Body of pancreas (tissue), 4 donors: ENCODE measurements around the gene ITPKC. TPM values are rescaled to one million over a fixed set of nuclear protein-coding genes. Genes with fewer than 3 reads are reported as not detected.
A peak's percentile ranks its signal among the peaks of the same experiment; 100 is the strongest.

Source experiments
- ATAC-seq: fragments of 150-250 bp; one replicate; pipeline ENCODE4 v1.9.1; 2016
- DNase-seq, 4 donors: peaks; one replicate each; pipeline ENCODE4 v3.0.0-alpha.2; 2019
- H3K27ac ChIP-seq, 4 donors: fragments of 200-600 bp; sonication (generic); 1 replicate in 3 of 4; 2 replicates in 1 of 4; pipeline versions ENCODE4 v1.5.1 to v1.6.1; 2016 to 2019; ENCODE audit warnings: mild to moderate bottlenecking in 1 of 4, mixed read lengths in 1 of 4, moderate library complexity in 1 of 4
- H3K27me3 ChIP-seq, 2 donors: fragments of 200-600 bp; sonication (generic); one replicate each; pipeline ENCODE4 v1.6.0; 2016; ENCODE audit warnings: mild to moderate bottlenecking in 1 of 2
- H3K36me3 ChIP-seq, 2 donors: fragments of 200-600 bp; sonication (generic); replicated peaks in 1 of 2; 2 replicates each; pipeline ENCODE4 v1.5.1; 2016; ENCODE audit warnings: low read depth in 2 of 2; ENCODE audit not compliant: insufficient read depth in 1 of 2
- H3K4me1 ChIP-seq: fragments of 200-600 bp; sonication (generic); one replicate; pipeline ENCODE4 v1.6.0; 2016
- H3K4me3 ChIP-seq, 2 donors: fragments of 200-600 bp; sonication (generic); 1 replicate in 1 of 2; 2 replicates in 1 of 2; pipeline ENCODE4 v1.5.1; 2016 to 2019
- H3K9me3 ChIP-seq, 3 donors: fragments of 200-600 bp; sonication (generic); 1 replicate in 2 of 3; 2 replicates in 1 of 3; pipeline ENCODE4 v1.5.1; 2016
- CTCF ChIP-seq, 7 experiments: fragments of 450-650 bp in 4 of 7; fragments of 200-600 bp in 3 of 7; sonication (generic) in 3 of 7; IDR thresholded peaks; one replicate each; pipeline ENCODE4 v1.5.1; 2016 to 2019; ENCODE audit warnings: antibody characterized with exemption in 7 of 7
- POLR2A ChIP-seq, 3 donors: fragments of 450-650 bp; IDR thresholded peaks; one replicate each; pipeline ENCODE4 v1.6.1; 2016; ENCODE audit warnings: antibody characterized with exemption in 3 of 3, mild to moderate bottlenecking in 2 of 3
- WGBS, 2 donors: methylation state at CpG; one replicate each; pipeline ENCODE4 v1.1.5; 2017; 5-methylcytosine and 5-hydroxymethylcytosine counted together
- intact Hi-C: fragments of 100-400 bp; cut with DNase I; formaldehyde crosslinking; loops from one replicate; pipeline ENCODE4 v1.15.1; 2023
- total RNA-seq, 2 donors: library from RNA; depleted of rRNA; stranded (reverse); fragments of >200 nt; gene quantifications; one replicate each; pipeline ENCODE4 v1.1.0, GENCODE V29; 2016

The ITPKC gene
- total RNA-seq, 2 donors from 2014 or later: 14.0 to 27.7 TPM

DNA sequence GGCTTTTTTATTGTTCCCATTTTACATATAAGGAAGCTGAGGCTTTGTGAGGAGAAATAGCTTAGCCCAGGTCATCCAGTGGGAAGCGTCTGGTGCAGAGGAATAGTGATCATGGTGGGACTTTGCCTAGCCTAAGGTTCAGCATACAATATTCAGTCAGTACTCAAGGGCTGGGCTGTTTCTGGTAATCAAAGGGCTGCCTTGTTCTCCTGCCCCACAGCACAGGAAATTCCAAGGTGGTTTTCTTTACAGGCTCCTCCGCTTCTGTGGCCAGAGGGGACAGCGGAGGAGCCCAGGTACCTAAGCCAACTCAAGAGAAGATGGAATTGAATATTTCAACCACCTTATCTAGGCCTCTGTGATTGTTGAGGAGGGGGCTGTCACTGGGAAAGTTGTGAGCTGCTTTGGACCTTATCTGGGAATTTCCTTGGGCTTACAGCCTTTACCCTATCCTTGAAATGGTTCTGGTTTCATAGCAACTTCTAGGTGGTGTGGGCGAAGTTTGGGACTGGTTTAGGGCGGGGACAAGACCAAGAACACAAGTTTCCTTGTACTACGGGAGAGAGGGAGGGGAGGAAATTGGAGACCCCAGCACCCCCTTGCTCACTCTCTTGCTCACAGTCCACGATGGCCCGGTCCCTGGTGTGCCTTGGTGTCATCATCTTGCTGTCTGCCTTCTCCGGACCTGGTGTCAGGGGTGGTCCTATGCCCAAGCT lies 58.2 kb downstream of the ITPKC start, which contains the start of gene MIA:
Gene MIA (plus strand): TSS at position 606 of the 716 bp plus-strand sequence. CDS start 22 bp downstream, at position 628.
- Histone ChIP-seq H3K4me1 (peaks cover 16% of the 10 kb centered on the region), H3K27me3 (no peaks in the 10 kb centered on the region), H3K4me3 (no peak within 1 kb of the TSS), H3K27ac (no peak within 1 kb of the TSS), H3K9me3 (no peaks in the 10 kb centered on the region), H3K36me3 (no peaks in the 10 kb centered on the region)
- DNase-seq (no peak), ATAC-seq (no peak)
- TF ChIP-seq POLR2A (IDR thresholded peaks at IDR 0.05): no peak
- WGBS, 2 donors: 80 to 81% methylated on average over 9 of the region's 9 CpGs
- intact Hi-C loops: no loop called here

DNA sequence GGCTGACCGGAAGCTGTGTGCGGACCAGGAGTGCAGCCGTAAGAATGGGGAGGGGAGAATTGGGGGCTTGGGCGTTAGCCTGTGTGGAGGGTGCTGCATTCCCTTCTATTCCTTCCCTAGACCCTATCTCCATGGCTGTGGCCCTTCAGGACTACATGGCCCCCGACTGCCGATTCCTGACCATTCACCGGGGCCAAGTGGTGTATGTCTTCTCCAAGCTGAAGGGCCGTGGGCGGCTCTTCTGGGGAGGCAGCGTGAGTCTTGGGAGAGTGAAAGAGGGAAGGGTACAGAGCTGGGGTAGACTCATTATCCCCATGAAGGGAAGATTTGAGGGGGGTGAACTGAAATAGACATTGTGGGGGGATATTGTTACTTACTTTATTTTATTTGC lies 58.7 kb downstream of the ITPKC start:
- no peak overlapping the region for H3K27ac ChIP-seq
- no peak for TF ChIP-seq CTCF (IDR thresholded peaks at IDR 0.05)
- TF ChIP-seq POLR2A (IDR thresholded peaks at IDR 0.05): no peak
- ATAC-seq (no peak), DNase-seq (no peak)
- peaks cover 16% of the 10 kb centered on the region for H3K4me1 ChIP-seq
- H3K27me3 ChIP-seq: no peaks in the 10 kb centered on the region
- no peaks in the 10 kb centered on the region for H3K9me3 ChIP-seq
- no peaks in the 10 kb centered on the region for H3K36me3 ChIP-seq
- 87 to 93% methylated on average over 10 of the region's 10 CpGs for WGBS, 2 donors
- H3K4me3 ChIP-seq: no peak overlapping the region
- intact Hi-C loops: no loop called here

DNA sequence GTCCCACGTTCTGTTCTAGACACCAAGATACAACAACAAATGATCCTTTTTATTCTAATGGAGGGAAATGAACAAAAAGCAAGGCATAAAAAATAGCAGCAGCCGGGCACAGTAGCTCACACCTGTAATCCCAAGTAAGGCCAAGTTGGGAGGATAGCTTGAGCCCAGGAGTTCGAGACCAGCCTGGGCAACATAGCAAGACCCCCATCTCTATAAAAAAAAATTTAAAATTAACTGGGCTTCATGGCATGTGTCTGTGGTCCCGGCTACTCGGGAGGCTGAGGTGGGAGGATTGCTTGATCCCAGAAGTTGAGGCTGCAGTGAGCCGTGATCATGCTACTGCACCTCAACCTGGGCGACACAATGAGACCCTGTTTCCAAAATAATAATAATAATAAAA lies 59.5 kb downstream of the ITPKC start:
- intact Hi-C loops: no loop called here
- Histone ChIP-seq H3K4me1 (peaks cover 16% of the 10 kb centered on the region), H3K27ac (peak overlapping the region in 1 of 4 donors; percentile 99), H3K9me3 (no peaks in the 10 kb centered on the region), H3K36me3 (no peaks in the 10 kb centered on the region), H3K27me3 (no peaks in the 10 kb centered on the region), H3K4me3 (no peak overlapping the region)
- ATAC-seq (no peak), DNase-seq (no peak)
- 77 to 78% methylated on average over 7 of the region's 7 CpGs for WGBS, 2 donors
- TF ChIP-seq CTCF (IDR thresholded peaks at IDR 0.05): no peak
- no peak for TF ChIP-seq POLR2A (IDR thresholded peaks at IDR 0.05)

- DNase-seq (peak; percentile 85 to 94 (median 89)), ATAC-seq (peak; percentile 77)
- no peaks in the 10 kb centered on the region for H3K27me3 ChIP-seq
- H3K27ac ChIP-seq: peak overlapping the region; percentile 92 to 100 (median 98)
- peak overlapping the region; percentile 34 to 56 for H3K4me3 ChIP-seq
- TF ChIP-seq CTCF (IDR thresholded peaks at IDR 0.05): peak in 2 of 7 experiments; percentile 3 to 8
- TF ChIP-seq POLR2A (IDR thresholded peaks at IDR 0.05): no peak
- H3K9me3 ChIP-seq: no peaks in the 10 kb centered on the region
- peaks cover 16% of the 10 kb centered on the region for H3K4me1 ChIP-seq
- intact Hi-C loops: no loop called here
- no peaks in the 10 kb centered on the region for H3K36me3 ChIP-seq
- 15 to 19% methylated on average over 13 of the region's 13 CpGs for WGBS, 2 donors
These were observed 60.2 kb downstream of the ITPKC start for GRCh38 chr19:40776932-40777644.

- 0 to 1% methylated on average over 10 of the region's 10 CpGs for WGBS, 2 donors
- TF ChIP-seq CTCF (IDR thresholded peaks at IDR 0.05) (no peak), POLR2A (IDR thresholded peaks at IDR 0.05) (no peak)
- Histone ChIP-seq H3K27ac (peak overlapping the region; percentile 92 to 100 (median 98)), H3K4me1 (peaks cover 16% of the 10 kb centered on the region), H3K27me3 (no peaks in the 10 kb centered on the region), H3K4me3 (peak overlapping the region; percentile 34 to 56), H3K36me3 (no peaks in the 10 kb centered on the region), H3K9me3 (no peaks in the 10 kb centered on the region)
- intact Hi-C loops: no loop called here
- ATAC-seq (no peak), DNase-seq (no peak)
These were observed 60.7 kb downstream of the ITPKC start for GRCh38 chr19:40777645-40777936.
